Esophagus muscularis mucosa (tissue), 4 donors: ENCODE data around the gene DGKG.

Experiments used
- EP300 ChIP-seq: sonication (generic); formaldehyde crosslinking; IDR thresholded peaks from one replicate; pipeline ENCODE4 v1.6.1; 2017; ENCODE audit warnings: antibody characterized with exemption
- POLR2A ChIP-seq: fragments of 450-650 bp; IDR thresholded peaks from one replicate; pipeline ENCODE4 v1.6.1; 2017; ENCODE audit warnings: antibody characterized with exemption, moderate library complexity, mild to moderate bottlenecking, low read depth
- POLR2AphosphoS5 ChIP-seq, 2 donors: sonication (generic); formaldehyde crosslinking; IDR thresholded peaks; one replicate each; pipeline ENCODE4 v1.6.1; 2017; ENCODE audit warnings: antibody characterized with exemption in 2 of 2
- TF ChIP-seq, protein P1 (sequence below), 3 experiments: fragments of 200-600 bp in 2 of 3; fragments of 450-650 bp in 1 of 3; sonication (generic) in 2 of 3; IDR thresholded peaks; one replicate each; pipeline ENCODE4 v1.5.1; 2017 to 2019; ENCODE audit warnings: antibody characterized with exemption in 3 of 3, mild to moderate bottlenecking in 2 of 3, moderate library complexity in 1 of 3

DNA sequence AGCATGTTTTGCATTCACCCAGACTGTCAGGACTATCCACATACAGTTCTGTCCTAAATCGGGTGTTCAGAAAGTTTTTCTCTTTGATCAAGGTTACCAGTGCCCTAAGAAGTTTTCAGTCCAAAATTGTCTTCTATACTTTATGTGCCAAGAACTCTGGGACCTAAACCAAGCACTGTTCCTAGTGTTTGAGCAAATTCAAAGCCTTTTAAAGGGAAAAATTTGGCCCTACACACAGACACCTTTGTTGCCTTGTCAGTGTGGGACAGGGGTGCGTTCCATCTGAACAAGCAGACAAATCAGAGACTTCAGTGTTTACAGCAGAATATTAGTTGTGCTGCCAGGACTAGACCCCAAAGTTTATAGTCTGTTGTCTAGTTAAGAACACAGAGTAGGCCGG is 50.6 kb downstream of the DGKG start:
- TF ChIP-seq, protein P1, sequence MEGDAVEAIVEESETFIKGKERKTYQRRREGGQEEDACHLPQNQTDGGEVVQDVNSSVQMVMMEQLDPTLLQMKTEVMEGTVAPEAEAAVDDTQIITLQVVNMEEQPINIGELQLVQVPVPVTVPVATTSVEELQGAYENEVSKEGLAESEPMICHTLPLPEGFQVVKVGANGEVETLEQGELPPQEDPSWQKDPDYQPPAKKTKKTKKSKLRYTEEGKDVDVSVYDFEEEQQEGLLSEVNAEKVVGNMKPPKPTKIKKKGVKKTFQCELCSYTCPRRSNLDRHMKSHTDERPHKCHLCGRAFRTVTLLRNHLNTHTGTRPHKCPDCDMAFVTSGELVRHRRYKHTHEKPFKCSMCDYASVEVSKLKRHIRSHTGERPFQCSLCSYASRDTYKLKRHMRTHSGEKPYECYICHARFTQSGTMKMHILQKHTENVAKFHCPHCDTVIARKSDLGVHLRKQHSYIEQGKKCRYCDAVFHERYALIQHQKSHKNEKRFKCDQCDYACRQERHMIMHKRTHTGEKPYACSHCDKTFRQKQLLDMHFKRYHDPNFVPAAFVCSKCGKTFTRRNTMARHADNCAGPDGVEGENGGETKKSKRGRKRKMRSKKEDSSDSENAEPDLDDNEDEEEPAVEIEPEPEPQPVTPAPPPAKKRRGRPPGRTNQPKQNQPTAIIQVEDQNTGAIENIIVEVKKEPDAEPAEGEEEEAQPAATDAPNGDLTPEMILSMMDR (IDR thresholded peaks at IDR 0.05), result no peak
- TF ChIP-seq EP300 (no peak), POLR2A (no peak), POLR2AphosphoS5 (IDR thresholded peaks at IDR 0.05) (no peak)
